ENCODE data around the gene ZNF695.
"Not testable (repeated sequence)": the region's sequence is repeated elsewhere in the genome, so short reads cannot be mapped to it uniquely, and the experiment has no call there.

- TF ChIP-seq FOXP2 (optimal IDR thresholded peaks at IDR 0.05; ENCODE audit: control extremely low read depth, extremely low read length, insufficient read depth); EZH2 (IDR thresholded peaks at IDR 0.05); POLR2AphosphoS5 (IDR thresholded peaks at IDR 0.05; ENCODE audit: borderline replicate concordance, low read depth, low read length): not testable (repeated sequence)
These were observed 16.8 kb upstream of the ZNF695 start for GRCh38 chr1:247024658-247025057.
